SK-N-SH treated with all-trans-retinoic acid at 6 μM for 48 hours (cell line): Measurements from ENCODE around the gene CAB39L.

Source experiments
- ATAC-seq: fragments of 200-7000 bp; cut with Tn5 transposase; 3 replicates; pipeline ENCODE4 v1.9.1; 2020; ENCODE audit warnings: mild to moderate bottlenecking, moderate library complexity
- ARNTL ChIP-seq: fragments of 450-650 bp; formaldehyde crosslinking; IDR thresholded peaks from 2 replicates; pipeline ENCODE4 v1.5.0; 2020; ENCODE audit warnings: low read depth, mild to moderate bottlenecking, moderate library complexity, borderline replicate concordance
- BACH2 ChIP-seq: fragments of 250-450 bp; sonication (Bioruptor Pico); IDR thresholded peaks from 2 replicates; pipeline ENCODE4 v1.9.0; 2021; ENCODE audit warnings: mild to moderate bottlenecking, borderline replicate concordance
- CSDC2 ChIP-seq: fragments of 250-450 bp; sonication (Bioruptor Pico); IDR thresholded peaks from 2 replicates; pipeline ENCODE4 v1.5.0; 2020; ENCODE audit warnings: mild to moderate bottlenecking, moderate library complexity
- CSRNP3 ChIP-seq: fragments of 250-450 bp; sonication (Bioruptor Pico); IDR thresholded peaks from 2 replicates; pipeline ENCODE4 v1.5.1; 2021; ENCODE audit warnings: mild to moderate bottlenecking, moderate library complexity
- ESRRG ChIP-seq: fragments of 250-450 bp; sonication (Bioruptor Pico); IDR thresholded peaks from 2 replicates; pipeline ENCODE4 v1.6.1; 2021; ENCODE audit warnings: mild to moderate bottlenecking
- ISL1 ChIP-seq: fragments of 250-450 bp; sonication (Bioruptor Pico); IDR thresholded peaks from 2 replicates; pipeline ENCODE4 v2.1.2; 2022; ENCODE audit warnings: mild to moderate bottlenecking, moderate library complexity
- OSR1 ChIP-seq: fragments of 250-450 bp; sonication (Bioruptor Pico); IDR thresholded peaks from 2 replicates; pipeline ENCODE4 v1.8.0; 2022; ENCODE audit warnings: moderate library complexity, mild to moderate bottlenecking, inconsistent platforms
- PATZ1 ChIP-seq: fragments of 250-450 bp; sonication (Bioruptor Pico); IDR thresholded peaks from 2 replicates; pipeline ENCODE4 v1.8.0; 2020; ENCODE audit warnings: mild to moderate bottlenecking, moderate library complexity, borderline replicate concordance
- POU6F1 ChIP-seq: fragments of 250-450 bp; sonication (Bioruptor Pico); IDR thresholded peaks from 2 replicates; pipeline ENCODE4 v1.8.0; 2021; ENCODE audit warnings: low read depth, mild to moderate bottlenecking, moderate library complexity, borderline replicate concordance
- SNAI2 ChIP-seq: fragments of 250-450 bp; sonication (Bioruptor Pico); IDR thresholded peaks from 2 replicates; pipeline ENCODE4 v1.5.0; 2020; ENCODE audit warnings: mild to moderate bottlenecking, moderate library complexity
- TCF4 ChIP-seq: fragments of 250-450 bp; sonication (Bioruptor Pico); IDR thresholded peaks from 2 replicates; pipeline ENCODE4 v1.8.0; 2021; ENCODE audit warnings: mild to moderate bottlenecking, moderate library complexity, borderline replicate concordance
- TOX ChIP-seq: fragments of 250-450 bp; sonication (Bioruptor Pico); IDR thresholded peaks from 2 replicates; pipeline ENCODE4 v1.8.0; 2021; ENCODE audit warnings: mild to moderate bottlenecking, moderate library complexity, borderline replicate concordance
- ZFP3 ChIP-seq: fragments of 250-450 bp; sonication (Bioruptor Pico); IDR thresholded peaks from 2 replicates; pipeline ENCODE4 v1.5.0; 2020; ENCODE audit warnings: mild to moderate bottlenecking, moderate library complexity
- ZNF565 ChIP-seq: fragments of 450-650 bp; formaldehyde crosslinking; conservative IDR thresholded peaks from 2 replicates; pipeline ENCODE4 v1.5.0; 2020; ENCODE audit warnings: low read depth, mild to moderate bottlenecking, moderate library complexity
- ZNF70 ChIP-seq: fragments of 450-650 bp; formaldehyde crosslinking; IDR thresholded peaks from 2 replicates; pipeline ENCODE4 v1.5.0; 2020; ENCODE audit warnings: mild to moderate bottlenecking, moderate library complexity
- ZNF8 ChIP-seq: fragments of 450-650 bp; formaldehyde crosslinking; IDR thresholded peaks from 2 replicates; pipeline ENCODE4 v1.5.0; 2020; ENCODE audit warnings: mild to moderate bottlenecking, moderate library complexity
- TF ChIP-seq, protein P1 (sequence below): fragments of 250-450 bp; sonication (Bioruptor Pico); IDR thresholded peaks from 2 replicates; pipeline ENCODE4 v1.5.0; 2020; ENCODE audit warnings: mild to moderate bottlenecking, moderate library complexity

The CAB39L gene

DNA sequence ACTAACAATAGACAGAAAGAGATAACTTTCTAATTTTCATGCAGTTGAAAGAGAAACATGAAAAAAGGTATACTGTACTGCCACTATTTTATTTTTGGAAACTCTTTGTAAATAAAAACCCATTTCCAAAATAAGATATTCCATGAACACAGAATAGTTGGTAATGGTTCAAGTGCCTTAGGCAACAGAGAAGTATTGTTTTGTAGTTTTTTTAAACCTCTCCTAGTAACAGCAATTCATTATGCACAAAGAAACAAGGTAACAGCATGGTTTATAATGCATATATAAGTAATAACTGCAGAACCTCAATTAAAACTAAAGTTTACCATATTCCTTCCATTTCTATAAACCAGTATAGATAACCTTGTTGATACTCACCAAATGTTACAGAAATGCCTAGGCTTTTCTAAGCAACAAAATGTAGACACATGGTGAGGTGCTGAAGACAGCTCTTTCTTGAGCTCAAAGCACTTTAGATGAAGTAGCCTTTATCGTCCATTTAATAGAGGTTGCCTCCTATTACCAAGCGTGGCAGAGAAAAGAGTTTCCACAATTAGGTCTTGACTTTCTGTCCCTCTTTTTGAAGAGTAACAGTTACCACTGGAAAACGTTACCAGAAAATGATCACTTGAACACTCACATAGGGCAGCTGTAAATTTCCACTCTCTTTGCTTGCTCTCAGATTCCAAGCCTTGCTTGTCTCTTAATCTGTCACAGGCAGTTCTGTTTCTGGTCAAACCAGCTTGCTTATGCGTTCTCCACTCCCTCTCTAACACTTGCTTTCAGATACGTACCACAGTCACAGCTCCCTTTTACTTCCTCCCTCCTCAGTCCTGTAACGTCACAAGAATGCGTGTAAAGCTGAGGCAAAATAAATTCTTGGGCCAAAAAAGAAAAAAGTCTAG is 42.9 kb downstream of the CAB39L start:
- no peak for TF ChIP-seq ZNF70 (CRISPR knock-in tag)
- TF ChIP-seq, protein P1, sequence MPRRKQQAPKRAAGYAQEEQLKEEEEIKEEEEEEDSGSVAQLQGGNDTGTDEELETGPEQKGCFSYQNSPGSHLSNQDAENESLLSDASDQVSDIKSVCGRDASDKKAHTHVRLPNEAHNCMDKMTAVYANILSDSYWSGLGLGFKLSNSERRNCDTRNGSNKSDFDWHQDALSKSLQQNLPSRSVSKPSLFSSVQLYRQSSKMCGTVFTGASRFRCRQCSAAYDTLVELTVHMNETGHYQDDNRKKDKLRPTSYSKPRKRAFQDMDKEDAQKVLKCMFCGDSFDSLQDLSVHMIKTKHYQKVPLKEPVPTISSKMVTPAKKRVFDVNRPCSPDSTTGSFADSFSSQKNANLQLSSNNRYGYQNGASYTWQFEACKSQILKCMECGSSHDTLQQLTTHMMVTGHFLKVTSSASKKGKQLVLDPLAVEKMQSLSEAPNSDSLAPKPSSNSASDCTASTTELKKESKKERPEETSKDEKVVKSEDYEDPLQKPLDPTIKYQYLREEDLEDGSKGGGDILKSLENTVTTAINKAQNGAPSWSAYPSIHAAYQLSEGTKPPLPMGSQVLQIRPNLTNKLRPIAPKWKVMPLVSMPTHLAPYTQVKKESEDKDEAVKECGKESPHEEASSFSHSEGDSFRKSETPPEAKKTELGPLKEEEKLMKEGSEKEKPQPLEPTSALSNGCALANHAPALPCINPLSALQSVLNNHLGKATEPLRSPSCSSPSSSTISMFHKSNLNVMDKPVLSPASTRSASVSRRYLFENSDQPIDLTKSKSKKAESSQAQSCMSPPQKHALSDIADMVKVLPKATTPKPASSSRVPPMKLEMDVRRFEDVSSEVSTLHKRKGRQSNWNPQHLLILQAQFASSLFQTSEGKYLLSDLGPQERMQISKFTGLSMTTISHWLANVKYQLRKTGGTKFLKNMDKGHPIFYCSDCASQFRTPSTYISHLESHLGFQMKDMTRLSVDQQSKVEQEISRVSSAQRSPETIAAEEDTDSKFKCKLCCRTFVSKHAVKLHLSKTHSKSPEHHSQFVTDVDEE (CRISPR knock-in tag) = no peak
- TF ChIP-seq ZFP3 = no peak
- no peak for TF ChIP-seq ESRRG (CRISPR knock-in tag)
- no peak for TF ChIP-seq OSR1 (CRISPR knock-in tag)
- TF ChIP-seq TOX (CRISPR knock-in tag) = no peak
- no peak for TF ChIP-seq ISL1 (CRISPR knock-in tag)
- TF ChIP-seq, all 23 proteins: peak for 0
- ATAC-seq = no peak

DNA sequence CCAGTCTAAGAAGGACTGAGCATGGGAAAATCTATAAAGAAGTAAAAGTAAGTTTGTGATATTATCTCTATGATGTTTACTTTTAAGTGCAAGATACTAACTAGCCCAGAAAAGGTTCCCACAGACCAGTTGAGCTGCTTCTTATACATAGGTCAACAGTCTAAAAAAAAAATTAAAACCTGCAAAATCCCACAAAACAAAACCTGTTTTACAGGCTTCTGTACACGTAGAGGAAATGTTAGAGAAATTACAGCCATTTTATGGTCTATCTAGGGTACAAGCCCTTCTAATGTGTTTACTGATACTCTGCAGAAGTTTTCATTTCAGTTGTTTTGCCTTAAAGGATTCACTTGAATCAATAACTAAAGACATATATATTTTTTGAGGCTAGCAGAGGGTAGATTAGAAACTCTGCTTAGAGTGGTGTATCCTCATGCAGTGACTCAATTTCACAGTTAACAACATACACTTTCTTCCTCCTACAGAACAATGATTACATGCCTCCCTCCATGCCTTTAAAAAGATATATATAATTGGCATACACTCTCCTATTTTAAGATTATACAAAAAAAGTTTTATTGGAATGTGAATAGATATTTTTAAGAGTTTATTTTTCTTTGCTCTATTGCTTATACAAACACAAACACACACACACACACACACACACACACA is 43.9 kb downstream of the CAB39L start:
- ATAC-seq = no peak
- TF ChIP-seq ISL1 (CRISPR knock-in tag) (no peak), TCF4 (CRISPR knock-in tag) (no peak), CSRNP3 (no peak), ZNF70 (CRISPR knock-in tag) (no peak), TOX (CRISPR knock-in tag) (no peak), OSR1 (CRISPR knock-in tag) (no peak), CSDC2 (CRISPR knock-in tag) (no peak), SNAI2 (CRISPR knock-in tag) (no peak), ARNTL (CRISPR knock-in tag) (no peak)
- TF ChIP-seq, all 23 proteins: peak for 0

- TF ChIP-seq OSR1 (CRISPR knock-in tag) (no peak), BACH2 (CRISPR knock-in tag) (no peak), ZNF70 (CRISPR knock-in tag) (no peak), ZNF565 (no peak), TOX (CRISPR knock-in tag) (no peak), PATZ1 (CRISPR knock-in tag) (no peak), SNAI2 (CRISPR knock-in tag) (no peak), CSRNP3 (no peak), ARNTL (CRISPR knock-in tag) (no peak), TCF4 (CRISPR knock-in tag) (no peak), ZNF8 (CRISPR knock-in tag) (no peak), ESRRG (CRISPR knock-in tag) (no peak), POU6F1 (CRISPR knock-in tag) (no peak), CSDC2 (CRISPR knock-in tag) (no peak)
These were observed 47.9 kb downstream of the CAB39L start for GRCh38 chr13:49395878-49396380.

More at GRCh38 chr13:49395878-49396380, 47.9 kb downstream of the CAB39L start:
- ATAC-seq = no peak
